Measurements from ENCODE around the gene ALDH4A1.

The ALDH4A1 gene

DNA sequence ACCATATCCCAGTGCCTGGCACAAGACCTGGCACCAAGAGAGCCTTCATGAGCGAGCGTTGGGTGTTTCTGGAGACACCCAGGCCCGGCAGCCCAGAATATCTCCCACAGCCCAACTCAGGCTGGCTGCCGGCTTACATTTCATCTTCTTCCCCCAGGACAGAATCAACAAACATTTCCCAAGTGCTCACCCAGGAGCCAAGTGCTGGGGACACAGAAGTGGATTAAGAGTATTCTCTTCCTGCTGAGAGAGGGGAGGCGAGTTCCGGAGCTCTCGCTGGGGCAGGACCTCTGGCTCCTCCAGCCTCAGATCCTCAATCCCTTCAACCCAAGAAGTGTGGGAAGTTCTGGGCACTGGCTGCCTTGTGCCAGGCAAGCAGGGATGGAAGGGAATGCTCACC is 30.5 kb upstream of the ALDH4A1 start:
- TF ChIP-seq GATA3 (IDR thresholded peaks at IDR 0.05; ENCODE audit: low read depth, low read length) (no peak), GATA2 (IDR thresholded peaks at IDR 0.05; ENCODE audit: low read depth, low read length) (no peak)

DNA sequence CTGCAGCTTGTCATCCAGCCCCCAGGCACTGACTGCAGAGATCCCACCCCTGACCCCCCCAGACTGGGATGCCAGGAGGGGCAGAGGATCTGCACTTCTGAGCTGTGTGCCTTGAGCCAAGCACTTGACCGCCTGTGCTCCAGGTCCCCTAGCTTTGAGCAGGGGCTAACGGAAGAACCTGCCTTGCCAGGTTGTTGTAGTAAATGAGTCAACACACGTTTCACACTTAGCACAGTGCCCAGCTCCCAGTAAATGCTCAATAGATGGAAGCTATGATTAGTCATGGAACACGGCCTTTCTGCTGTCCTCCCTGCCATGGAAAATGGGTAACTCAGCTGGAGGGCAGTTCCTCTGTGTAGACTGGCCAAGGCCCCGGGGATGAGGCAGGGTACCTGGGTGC is 30.0 kb upstream of the ALDH4A1 start:
- no peak for TF ChIP-seq GATA3 (IDR thresholded peaks at IDR 0.05; ENCODE audit: low read depth, low read length)
- TF ChIP-seq GATA2 (IDR thresholded peaks at IDR 0.05; ENCODE audit: low read depth, low read length), result no peak

DNA sequence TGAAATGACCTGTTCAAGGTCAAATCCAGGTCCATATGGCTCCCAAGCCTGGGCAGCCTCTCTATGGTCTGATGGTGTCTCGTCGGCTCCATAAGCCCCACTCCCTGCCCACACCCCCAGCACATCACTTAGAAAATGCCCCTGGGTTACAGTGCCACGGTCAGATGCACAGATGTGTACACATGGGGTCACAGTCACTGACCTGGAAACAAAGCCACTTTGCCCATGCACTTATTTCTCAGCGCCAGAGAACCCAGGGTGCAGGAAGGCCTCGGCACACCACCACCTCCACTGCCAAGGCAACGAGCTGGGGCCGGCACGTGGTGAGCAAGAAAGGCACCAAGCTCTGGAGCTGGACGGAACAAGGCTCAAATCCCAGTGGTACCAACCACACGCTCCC is 29.4 kb upstream of the ALDH4A1 start:
- no peak for TF ChIP-seq GATA2 (IDR thresholded peaks at IDR 0.05; ENCODE audit: low read depth, low read length)
- TF ChIP-seq GATA3 (IDR thresholded peaks at IDR 0.05; ENCODE audit: low read depth, low read length), result no peak

DNA sequence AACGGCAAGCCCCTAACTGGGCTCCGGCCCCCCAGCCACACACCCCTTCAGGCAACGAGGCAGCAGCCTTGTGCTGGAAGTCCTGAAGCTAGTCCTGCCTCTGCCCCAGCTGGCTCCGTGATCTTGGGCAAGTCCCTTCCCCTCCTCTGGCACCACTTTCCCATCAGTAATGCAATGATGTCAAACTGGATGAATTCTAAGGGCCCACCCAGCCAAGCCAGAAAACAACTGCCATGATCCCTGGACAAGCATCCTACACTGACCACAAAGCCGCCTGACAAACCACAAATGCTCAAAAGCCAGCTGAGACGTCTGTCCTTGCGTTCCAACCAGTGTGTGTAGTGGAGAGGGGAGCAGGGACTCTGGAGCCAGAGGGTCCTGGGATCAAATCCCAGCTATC is 27.3 kb upstream of the ALDH4A1 start:
- TF ChIP-seq GATA3 (IDR thresholded peaks at IDR 0.05; ENCODE audit: low read depth, low read length) (no peak), GATA2 (IDR thresholded peaks at IDR 0.05; ENCODE audit: low read depth, low read length) (no peak)

DNA sequence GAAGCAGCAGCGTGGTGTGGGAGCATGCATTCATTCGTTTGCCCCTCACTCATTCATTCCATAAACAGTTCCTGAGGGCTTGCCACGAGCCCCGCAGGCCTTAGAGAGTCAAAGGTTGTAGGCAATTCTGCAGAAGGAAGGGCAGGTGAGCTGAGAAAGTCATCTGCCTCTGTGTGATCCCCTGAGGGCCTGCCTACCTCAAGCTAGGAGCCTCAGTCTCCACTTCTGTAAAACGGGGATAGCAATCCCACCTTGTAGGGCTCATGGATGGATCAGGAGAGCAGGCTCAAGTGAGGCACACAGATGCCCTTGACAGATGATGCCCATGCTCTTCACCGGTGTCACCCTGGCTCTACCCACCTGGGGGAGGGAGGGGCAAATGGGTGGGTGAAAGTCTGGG is 26.6 kb upstream of the ALDH4A1 start:
- TF ChIP-seq GATA2 (IDR thresholded peaks at IDR 0.05; ENCODE audit: low read depth, low read length), result no peak
- no peak for TF ChIP-seq GATA3 (IDR thresholded peaks at IDR 0.05; ENCODE audit: low read depth, low read length)

DNA sequence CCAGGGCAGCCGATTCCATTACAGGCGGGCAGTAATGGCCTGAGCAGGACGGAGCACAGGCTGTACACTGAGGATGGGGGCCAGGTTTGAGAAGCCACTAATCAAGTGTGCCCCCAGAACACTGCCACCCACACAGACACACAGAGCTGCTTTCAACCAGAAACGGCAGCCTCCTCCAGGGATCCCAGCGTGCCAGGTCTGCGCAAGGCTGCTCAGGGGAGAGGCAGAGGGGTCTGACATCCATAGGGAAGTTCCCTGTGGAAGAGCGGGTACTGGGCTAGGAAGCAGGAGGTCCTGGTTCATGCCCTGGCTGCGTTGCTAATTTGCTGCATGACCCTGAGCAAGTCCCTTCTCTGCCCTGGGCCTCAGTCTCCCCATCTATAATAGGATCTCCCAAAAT is 26.1 kb upstream of the ALDH4A1 start:
- TF ChIP-seq GATA2 (IDR thresholded peaks at IDR 0.05; ENCODE audit: low read depth, low read length), result no peak
- no peak for TF ChIP-seq GATA3 (IDR thresholded peaks at IDR 0.05; ENCODE audit: low read depth, low read length)

DNA sequence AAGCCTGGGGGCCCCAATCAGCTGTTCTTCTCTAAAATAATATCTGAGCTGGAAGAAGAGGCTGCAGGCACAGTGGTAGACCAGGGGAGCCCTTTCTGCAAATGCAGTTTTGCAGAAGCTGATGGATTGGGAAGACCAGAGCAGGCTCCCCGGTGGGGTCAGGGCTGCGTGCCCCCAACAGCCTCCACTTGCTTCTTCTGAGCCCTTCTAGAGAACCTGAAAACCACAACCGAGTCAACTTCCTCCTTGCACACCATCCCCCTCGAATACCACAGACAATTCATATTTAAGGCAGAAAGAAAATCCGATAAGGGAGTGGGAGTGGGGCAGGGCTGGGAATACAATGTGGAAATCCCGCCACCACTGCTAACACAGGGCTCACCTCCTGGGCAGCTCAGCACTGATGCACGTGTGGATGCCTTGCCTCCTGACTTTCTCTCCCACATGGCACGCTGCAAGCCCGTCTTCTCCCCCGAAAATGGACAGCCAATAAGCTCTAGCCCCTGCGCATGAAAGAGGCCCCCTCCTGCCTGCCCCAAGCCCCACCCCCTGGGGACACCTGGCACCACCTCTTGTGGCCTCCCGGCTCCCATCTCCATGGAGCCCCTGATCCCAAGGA is 25.4 kb upstream of the ALDH4A1 start:
- no peak for TF ChIP-seq GATA2 (IDR thresholded peaks at IDR 0.05; ENCODE audit: low read depth, low read length)
- no peak for TF ChIP-seq GATA3 (IDR thresholded peaks at IDR 0.05; ENCODE audit: low read depth, low read length)

DNA sequence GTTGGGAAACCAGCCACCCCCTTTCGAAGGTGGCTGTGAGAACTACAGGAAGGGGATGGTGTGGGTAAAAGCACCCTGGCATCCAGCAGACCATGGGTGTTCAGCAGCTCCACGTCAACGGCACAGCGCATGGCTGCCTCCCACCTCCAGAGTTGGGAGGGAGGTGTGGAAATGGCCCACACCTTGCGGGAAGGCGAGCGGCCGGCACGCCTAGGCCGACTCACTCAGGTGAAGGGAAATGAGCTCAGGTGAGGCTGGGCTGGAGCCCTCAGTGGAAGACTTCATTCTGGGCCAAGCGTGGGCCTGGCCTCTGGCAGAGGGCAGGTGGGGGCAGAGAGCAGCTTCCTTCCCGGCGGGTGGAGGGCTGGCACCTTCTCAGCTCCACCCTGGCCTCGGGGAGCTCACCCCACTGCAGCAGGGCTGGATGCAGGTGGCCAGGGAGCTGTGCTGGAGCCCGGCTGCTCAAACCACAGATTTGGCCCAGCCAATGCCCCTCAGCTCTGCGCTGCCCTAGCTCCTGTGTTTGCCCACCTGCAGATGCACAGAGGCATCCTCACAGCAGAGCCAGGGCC is 24.8 kb upstream of the ALDH4A1 start:
- no peak for TF ChIP-seq GATA3 (IDR thresholded peaks at IDR 0.05; ENCODE audit: low read depth, low read length)
- TF ChIP-seq GATA2 (IDR thresholded peaks at IDR 0.05; ENCODE audit: low read depth, low read length), result no peak

DNA sequence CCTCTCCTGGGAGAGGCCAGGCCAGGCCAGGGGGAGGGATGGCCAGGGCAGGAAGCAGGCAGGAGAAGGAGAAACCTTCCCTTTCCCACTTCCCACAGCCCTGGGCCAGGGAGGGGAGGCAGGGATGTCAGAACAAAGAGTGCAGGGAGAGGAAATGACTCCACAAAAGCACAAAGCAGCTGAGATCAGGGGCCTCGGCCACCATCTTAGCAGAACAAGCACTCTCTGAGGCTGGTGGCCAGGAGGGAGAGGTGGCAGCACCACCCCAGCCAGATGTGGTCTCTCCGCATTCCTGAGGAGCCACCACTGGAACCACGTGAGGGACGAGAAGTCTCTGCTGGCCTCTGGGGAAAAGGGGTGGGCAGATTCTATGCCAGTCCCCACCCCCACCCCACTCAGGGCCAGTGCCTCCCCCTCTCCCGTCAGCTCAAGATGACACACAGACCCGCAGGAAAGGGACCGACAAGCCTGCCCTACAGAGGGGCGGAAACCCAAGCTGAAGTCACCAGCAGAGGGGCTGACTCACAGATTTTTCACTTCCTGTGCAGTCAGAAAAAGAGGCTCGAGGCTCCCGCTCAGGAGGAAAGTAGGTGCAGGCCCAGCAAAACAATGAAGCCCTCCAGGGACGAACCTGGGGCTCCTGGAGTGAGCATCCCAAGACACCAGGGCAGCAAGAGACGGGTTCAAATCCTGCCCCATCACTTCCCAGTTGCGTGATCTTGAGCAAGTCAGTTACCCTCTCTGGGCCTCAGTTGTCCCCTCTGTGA is 24.1 kb upstream of the ALDH4A1 start:
- TF ChIP-seq GATA3 (IDR thresholded peaks at IDR 0.05; ENCODE audit: low read depth, low read length) (no peak), GATA2 (IDR thresholded peaks at IDR 0.05; ENCODE audit: low read depth, low read length) (no peak)

DNA sequence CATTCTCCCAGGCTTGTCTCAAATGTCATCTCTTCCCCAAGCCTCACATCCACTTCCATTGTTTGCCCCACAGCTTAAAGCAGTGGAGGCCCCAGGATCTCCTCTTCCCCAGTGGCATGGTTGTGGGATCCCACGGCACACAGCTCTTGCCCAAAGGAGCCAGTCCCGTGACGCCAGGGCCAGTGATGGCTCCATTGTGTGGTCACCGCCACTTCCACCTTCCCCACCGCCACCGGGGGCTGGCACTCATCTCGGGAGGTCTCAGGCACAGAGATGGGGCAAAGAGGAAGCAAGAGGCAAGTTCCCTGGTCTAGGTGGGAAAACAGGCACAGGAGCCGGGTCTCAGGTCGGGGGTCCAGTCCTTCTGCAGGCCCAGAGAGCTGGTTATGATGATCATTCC is 22.9 kb upstream of the ALDH4A1 start:
- TF ChIP-seq GATA2 (IDR thresholded peaks at IDR 0.05; ENCODE audit: low read depth, low read length) (no peak), GATA3 (IDR thresholded peaks at IDR 0.05; ENCODE audit: low read depth, low read length) (no peak)

DNA sequence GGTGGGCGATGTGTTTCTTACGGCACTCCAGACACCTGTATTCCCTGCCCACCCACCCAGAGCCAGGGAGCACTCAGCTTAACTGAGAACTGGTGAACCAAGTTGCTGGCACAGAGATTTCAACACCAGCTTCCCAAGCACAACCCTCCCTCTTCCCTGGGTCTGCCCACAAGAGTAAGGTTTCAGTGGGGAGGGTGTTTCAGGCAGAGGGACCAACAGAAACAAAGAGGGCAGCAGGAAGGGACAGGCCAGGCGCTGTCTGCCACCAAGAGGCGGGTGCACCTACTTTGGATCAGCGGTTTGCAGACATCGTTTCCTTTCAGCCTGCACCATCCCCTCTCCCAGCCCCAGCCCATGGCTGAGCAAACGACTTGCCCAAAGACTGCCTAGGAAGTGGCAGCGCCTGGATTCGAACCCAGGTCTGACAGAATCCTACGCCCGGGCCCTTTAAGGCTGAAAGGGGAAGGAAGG is 21.9 kb upstream of the ALDH4A1 start:
- TF ChIP-seq GATA2 (IDR thresholded peaks at IDR 0.05; ENCODE audit: low read depth, low read length), result no peak
- no peak for TF ChIP-seq GATA3 (IDR thresholded peaks at IDR 0.05; ENCODE audit: low read depth, low read length)

DNA sequence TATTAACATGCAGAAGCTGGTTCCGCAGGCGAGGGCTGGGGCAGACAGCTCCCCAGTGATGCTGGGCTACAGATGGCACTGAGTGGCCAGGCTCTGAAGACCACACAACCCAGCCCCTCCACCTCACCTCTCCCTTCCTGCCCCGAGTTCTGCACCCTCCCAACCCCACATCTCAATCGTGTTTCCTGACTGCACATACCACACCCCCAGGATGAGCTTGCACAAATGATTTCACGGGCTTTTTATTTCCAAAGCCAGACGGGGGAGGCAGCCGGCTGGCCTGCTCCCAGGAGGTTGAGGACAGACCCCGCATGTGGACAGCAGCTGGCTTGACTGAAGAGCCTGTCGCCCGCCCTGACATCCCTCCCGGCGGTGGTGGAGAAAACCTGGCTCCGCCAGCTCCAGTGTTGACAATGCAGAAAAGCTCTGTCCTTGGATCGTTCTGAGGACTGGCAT is 21.4 kb upstream of the ALDH4A1 start:
- TF ChIP-seq GATA2 (IDR thresholded peaks at IDR 0.05; ENCODE audit: low read depth, low read length), result no peak

DNA sequence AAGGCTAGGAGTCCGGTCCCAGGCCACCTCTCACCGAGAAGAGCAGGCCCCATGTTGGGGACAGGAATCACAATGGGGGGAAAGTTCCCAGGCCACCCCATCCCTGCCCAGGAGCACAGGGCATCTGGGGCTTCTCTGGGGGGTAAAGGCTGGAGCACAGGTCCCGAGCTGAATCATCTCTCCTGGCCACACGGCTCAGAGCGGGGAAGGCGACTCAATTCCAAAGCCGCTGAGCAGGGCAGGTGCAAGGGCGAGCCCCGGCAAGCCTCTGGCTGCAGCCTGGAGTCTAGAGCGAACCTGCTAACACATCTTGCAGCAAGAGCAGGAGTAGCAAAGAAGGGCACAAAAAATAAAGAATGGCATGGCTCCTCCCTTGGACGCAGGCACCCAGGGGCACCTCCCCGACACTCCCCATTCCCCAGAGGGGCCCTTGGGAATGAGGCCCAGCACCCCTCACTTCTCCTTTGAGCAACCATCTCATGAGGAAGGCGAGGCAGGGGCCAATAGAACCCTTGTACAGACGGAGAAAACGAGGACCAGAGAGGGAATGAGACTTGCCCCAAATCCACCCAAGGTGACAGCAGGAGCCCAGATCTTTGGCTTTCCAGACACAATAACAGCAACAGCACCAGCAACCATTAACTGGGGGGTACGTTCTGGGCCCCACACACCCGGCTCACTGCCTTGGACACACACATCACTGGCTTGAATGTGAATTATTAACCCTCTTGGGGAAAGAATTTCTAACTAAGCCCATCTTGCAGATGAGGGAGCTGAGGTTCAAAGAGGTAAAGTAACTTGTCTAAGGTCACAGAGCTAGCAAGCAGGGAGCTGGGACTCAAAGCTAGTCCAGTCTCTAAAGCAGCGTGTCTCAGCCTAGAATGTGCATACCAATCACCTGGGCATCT is 20.7 kb upstream of the ALDH4A1 start:
- TF ChIP-seq GATA2 (IDR thresholded peaks at IDR 0.05; ENCODE audit: low read depth, low read length) (no peak), GATA3 (IDR thresholded peaks at IDR 0.05; ENCODE audit: low read depth, low read length) (no peak)

DNA sequence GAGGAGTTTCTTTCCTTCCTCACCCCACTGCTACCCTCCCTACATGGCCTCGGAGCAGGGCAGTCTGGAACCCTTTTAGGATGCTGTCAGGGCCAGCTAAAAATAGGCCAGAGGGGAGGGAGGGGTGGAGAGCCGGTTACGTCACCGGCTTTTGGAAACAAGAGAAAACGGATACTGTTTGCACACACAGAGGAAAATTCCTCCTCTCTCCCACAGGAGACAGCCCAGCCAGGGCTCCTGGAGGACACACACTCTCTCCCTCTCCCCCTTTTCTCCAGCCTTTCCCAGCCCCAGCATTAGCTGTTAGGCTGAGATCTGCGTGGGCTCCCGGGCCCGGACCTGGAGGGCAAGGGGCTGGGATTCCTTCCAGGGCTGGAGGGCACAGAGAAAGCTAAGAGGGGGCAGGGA is 20.0 kb upstream of the ALDH4A1 start:
- no peak for TF ChIP-seq GATA2 (IDR thresholded peaks at IDR 0.05; ENCODE audit: low read depth, low read length)
- no peak for TF ChIP-seq GATA3 (IDR thresholded peaks at IDR 0.05; ENCODE audit: low read depth, low read length)
